HepG2 (cell line): ENCODE results near the gene SAPCD1. TPM values are rescaled to one million over a fixed set of nuclear protein-coding genes. Genes with fewer than 3 reads are reported as not detected.

Source experiments
- GATA4 ChIP-seq: sonication (generic); IDR thresholded peaks from 2 replicates; pipeline ENCODE4 v1.6.1; 2016; ENCODE audit warnings: antibody characterized with exemption, low read depth, borderline replicate concordance
- HIVEP1 ChIP-seq: sonication (generic); formaldehyde crosslinking; IDR thresholded peaks from 2 replicates; pipeline ENCODE4 v1.4.0; 2020; ENCODE audit warnings: mild to moderate bottlenecking, missing genetic modification reagents
- KDM4B ChIP-seq: sonication (generic); formaldehyde crosslinking; IDR thresholded peaks from 2 replicates; pipeline ENCODE4 v1.4.0; 2020; ENCODE audit warnings: missing genetic modification reagents
- LBX2 ChIP-seq: sonication (generic); formaldehyde crosslinking; IDR thresholded peaks from 2 replicates; pipeline ENCODE4 v1.5.0; 2020; ENCODE audit warnings: missing genetic modification reagents, mild to moderate bottlenecking, borderline replicate concordance
- MAF1 ChIP-seq: sonication (generic); formaldehyde crosslinking; IDR thresholded peaks from 2 replicates; pipeline ENCODE4 v1.5.0; 2020; ENCODE audit warnings: missing genetic modification reagents, borderline replicate concordance
- NONO ChIP-seq, 2 experiments: fragments of 450-650 bp in 1 of 2; sonication (generic) in 1 of 2; formaldehyde crosslinking in 1 of 2; IDR thresholded peaks in 1 of 2; conservative IDR thresholded peaks in 1 of 2; 2 replicates each; pipeline versions ENCODE4 v1.6.1 to v1.8.0; 2017 to 2022; ENCODE audit warnings: mild to moderate bottlenecking in 1 of 2, missing genetic modification reagents in 1 of 2, moderate library complexity in 1 of 2
- SOX13 ChIP-seq, 3 experiments: fragments of 450-650 bp in 1 of 3; sonication (generic) in 1 of 3; formaldehyde crosslinking in 1 of 3; IDR thresholded peaks in 2 of 3; conservative IDR thresholded peaks in 1 of 3; 2 replicates each; pipeline versions ENCODE4 v1.5.0 to v1.6.1; 2016 to 2020; ENCODE audit warnings: antibody characterized with exemption in 1 of 3, mild to moderate bottlenecking in 1 of 3, missing compliant biosample characterization in 1 of 3, missing genetic modification reagents in 1 of 3, moderate library complexity in 1 of 3
- ZNF335 ChIP-seq: sonication (generic); formaldehyde crosslinking; IDR thresholded peaks from 2 replicates; pipeline ENCODE4 v1.4.0; 2020; ENCODE audit warnings: missing genetic modification reagents
- ZNF414 ChIP-seq: sonication (generic); formaldehyde crosslinking; IDR thresholded peaks from 2 replicates; pipeline ENCODE4 v1.5.0; 2020; ENCODE audit warnings: missing genetic modification reagents
- ZNF451 ChIP-seq: sonication (generic); formaldehyde crosslinking; IDR thresholded peaks from 2 replicates; pipeline ENCODE4 v1.5.0; 2020; ENCODE audit warnings: mild to moderate bottlenecking, missing genetic modification reagents
- ZNF460 ChIP-seq: sonication (generic); formaldehyde crosslinking; IDR thresholded peaks from 2 replicates; pipeline ENCODE4 v1.5.1; 2020; ENCODE audit warnings: missing genetic modification reagents, mild to moderate bottlenecking, borderline replicate concordance
- ZNF530 ChIP-seq: sonication (generic); formaldehyde crosslinking; IDR thresholded peaks from 2 replicates; pipeline ENCODE4 v1.5.0; 2020; ENCODE audit warnings: low read depth, mild to moderate bottlenecking, missing genetic modification reagents
- ZNF605 ChIP-seq: sonication (generic); formaldehyde crosslinking; IDR thresholded peaks from 2 replicates; pipeline ENCODE4 v1.8.0; 2022; ENCODE audit warnings: mild to moderate bottlenecking, missing genetic modification reagents
- ZNF724P ChIP-seq: sonication (generic); formaldehyde crosslinking; IDR thresholded peaks from 2 replicates; pipeline ENCODE4 v1.8.0; 2022; ENCODE audit warnings: missing genetic modification reagents, borderline replicate concordance
- polyA plus RNA-seq, 8 experiments: library from polyadenylated mRNA; depleted of rRNA in 3 of 8; stranded (reverse) in 7 of 8; unstranded in 1 of 8; fragments of >200 nt; fragmentation: Illumina TruSeq in 4 of 8; extraction: Trizol in 4 of 8; gene quantifications; 2 replicates each; pipeline versions ENCODE4 v1.2.1 to v1.2.3, GENCODE V29; 2011 to 2016; ENCODE audit warnings: low read depth in 4 of 8, missing spikeins in 1 of 8, mixed read lengths in 1 of 8; ENCODE audit not compliant: insufficient read depth in 1 of 8
- total RNA-seq, 5 experiments: library from RNA; depleted of rRNA; stranded (reverse); fragments of >200 nt; fragmentation: Illumina TruSeq; extraction: Trizol; gene quantifications; 2 replicates each; pipeline ENCODE4 v1.2.3, GENCODE V29; 2016; ENCODE audit warnings: low read depth in 1 of 5
- TF ChIP-seq, protein P1 (sequence below): sonication (generic); formaldehyde crosslinking; IDR thresholded peaks from 2 replicates; pipeline ENCODE4 v1.5.0; 2020; ENCODE audit warnings: mild to moderate bottlenecking, missing genetic modification reagents, moderate library complexity
- TF ChIP-seq, protein P2 (sequence below): sonication (generic); formaldehyde crosslinking; IDR thresholded peaks from 2 replicates; pipeline ENCODE4 v1.4.0; 2020; ENCODE audit warnings: mild to moderate bottlenecking, missing genetic modification reagents

SAPCD1 gene
- total and polyA plus RNA-seq, 2 of the 13 experiments (the other 11 are each of a cell fraction or from before 2014, with no cell fraction given) = 2.5 to 3.9 TPM

- no peak for TF ChIP-seq NONO (IDR thresholded peaks at IDR 0.05)
- TF ChIP-seq NONO (CRISPR knock-in tag; conservative IDR thresholded peaks at IDR 0.05) = 0 out of 2 replicates have a peak, but pooled peaks have one; percentile 23
- no peak for TF ChIP-seq SOX13 (IDR thresholded peaks at IDR 0.05)
- peak in 1 of 2 experiments; percentile 25; a peak in 1 of 4 replicates for TF ChIP-seq SOX13 (CRISPR knock-in tag; conservative IDR thresholded peaks at IDR 0.05 in 1 of 2, IDR thresholded peaks at IDR 0.05 in 1 of 2)
- no peak for TF ChIP-seq ZNF414 (CRISPR knock-in tag)
- no peak for TF ChIP-seq ZNF460 (CRISPR knock-in tag)
- TF ChIP-seq, protein P1, sequence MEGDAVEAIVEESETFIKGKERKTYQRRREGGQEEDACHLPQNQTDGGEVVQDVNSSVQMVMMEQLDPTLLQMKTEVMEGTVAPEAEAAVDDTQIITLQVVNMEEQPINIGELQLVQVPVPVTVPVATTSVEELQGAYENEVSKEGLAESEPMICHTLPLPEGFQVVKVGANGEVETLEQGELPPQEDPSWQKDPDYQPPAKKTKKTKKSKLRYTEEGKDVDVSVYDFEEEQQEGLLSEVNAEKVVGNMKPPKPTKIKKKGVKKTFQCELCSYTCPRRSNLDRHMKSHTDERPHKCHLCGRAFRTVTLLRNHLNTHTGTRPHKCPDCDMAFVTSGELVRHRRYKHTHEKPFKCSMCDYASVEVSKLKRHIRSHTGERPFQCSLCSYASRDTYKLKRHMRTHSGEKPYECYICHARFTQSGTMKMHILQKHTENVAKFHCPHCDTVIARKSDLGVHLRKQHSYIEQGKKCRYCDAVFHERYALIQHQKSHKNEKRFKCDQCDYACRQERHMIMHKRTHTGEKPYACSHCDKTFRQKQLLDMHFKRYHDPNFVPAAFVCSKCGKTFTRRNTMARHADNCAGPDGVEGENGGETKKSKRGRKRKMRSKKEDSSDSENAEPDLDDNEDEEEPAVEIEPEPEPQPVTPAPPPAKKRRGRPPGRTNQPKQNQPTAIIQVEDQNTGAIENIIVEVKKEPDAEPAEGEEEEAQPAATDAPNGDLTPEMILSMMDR = peak; percentile 45
- TF ChIP-seq ZNF451 = peak; percentile 37; the same call in 1 of the 2 replicates
- peak; percentile 90; the same call in 1 of the 2 replicates for TF ChIP-seq LBX2 (CRISPR knock-in tag)
- TF ChIP-seq MAF1 (CRISPR knock-in tag) = no peak
- no peak for TF ChIP-seq KDM4B (CRISPR knock-in tag)
- TF ChIP-seq, protein P2, sequence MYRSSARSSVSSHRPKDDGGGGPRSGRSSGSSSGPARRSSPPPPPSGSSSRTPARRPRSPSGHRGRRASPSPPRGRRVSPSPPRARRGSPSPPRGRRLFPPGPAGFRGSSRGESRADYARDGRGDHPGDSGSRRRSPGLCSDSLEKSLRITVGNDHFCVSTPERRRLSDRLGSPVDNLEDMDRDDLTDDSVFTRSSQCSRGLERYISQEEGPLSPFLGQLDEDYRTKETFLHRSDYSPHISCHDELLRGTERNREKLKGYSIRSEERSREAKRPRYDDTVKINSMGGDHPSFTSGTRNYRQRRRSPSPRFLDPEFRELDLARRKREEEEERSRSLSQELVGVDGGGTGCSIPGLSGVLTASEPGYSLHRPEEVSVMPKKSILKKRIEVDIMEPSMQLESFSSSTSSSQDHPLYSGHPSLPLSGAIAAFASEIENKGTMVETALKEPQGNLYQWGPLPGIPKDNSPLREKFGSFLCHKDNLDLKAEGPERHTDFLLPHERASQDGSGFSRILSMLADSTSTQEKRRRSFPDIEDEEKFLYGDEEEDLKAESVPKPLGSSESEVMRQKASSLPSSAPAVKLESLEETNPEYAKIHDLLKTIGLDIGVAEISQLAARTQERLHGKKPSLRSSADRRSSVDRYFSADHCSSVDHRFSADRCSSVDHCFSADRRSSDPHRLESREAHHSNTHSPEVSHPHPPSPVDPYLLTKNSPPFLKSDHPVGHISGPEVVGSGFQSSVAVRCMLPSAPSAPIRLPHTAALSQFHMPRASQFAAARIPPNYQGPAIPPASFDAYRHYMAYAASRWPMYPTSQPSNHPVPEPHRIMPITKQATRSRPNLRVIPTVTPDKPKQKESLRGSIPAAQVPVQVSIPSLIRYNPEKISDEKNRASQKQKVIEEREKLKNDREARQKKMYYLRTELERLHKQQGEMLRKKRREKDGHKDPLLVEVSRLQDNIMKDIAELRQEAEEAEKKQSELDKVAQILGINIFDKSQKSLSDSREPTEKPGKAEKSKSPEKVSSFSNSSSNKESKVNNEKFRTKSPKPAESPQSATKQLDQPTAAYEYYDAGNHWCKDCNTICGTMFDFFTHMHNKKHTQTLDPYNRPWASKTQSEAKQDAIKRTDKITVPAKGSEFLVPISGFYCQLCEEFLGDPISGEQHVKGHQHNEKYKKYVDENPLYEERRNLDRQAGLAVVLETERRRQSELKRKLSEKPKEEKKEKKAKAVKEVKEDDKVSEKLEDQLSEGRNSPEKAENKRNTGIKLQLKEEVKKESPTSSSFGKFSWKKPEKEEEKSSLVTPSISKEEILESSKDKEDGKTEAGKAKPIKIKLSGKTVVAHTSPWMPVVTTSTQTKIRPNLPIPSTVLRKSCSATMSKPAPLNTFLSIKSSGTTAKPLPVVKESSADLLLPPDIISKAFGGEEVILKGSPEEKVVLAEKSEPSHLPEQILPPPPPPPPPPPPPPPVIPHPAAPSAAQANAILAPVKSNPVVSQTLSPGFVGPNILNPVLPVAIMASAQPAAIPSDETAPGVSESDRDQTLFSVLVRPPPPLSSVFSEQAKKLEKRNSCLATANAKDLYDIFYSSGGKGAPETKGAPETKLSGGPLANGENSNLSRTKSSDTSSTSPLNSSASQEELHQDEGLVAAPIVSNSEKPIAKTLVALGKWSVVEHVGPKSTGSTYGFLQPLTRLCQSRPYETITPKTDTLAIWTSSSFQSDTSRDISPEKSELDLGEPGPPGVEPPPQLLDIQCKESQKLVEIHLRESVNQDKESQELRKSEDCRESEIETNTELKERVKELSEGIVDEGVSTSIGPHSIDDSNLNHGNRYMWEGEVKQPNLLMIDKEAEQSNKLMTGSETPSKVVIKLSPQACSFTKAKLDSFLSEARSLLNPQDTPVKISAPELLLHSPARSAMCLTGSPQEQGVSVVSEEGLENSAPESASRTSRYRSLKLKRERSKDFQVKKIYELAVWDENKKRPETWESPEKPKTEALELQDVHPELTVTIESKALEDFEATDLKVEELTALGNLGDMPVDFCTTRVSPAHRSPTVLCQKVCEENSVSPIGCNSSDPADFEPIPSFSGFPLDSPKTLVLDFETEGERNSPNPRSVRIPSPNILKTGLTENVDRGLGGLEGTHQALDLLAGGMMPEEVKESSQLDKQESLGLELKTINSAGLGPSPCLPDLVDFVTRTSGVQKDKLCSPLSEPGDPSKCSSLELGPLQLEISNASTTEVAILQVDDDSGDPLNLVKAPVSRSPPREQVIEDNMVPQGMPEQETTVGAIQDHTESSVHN (CRISPR knock-in tag) = peak; percentile 70; the same call in 1 of the 2 replicates
- peak; percentile 77 for TF ChIP-seq ZNF335
- TF ChIP-seq GATA4 = peak; percentile 74; the same call in 1 of the 2 replicates
- TF ChIP-seq ZNF530 = no peak
- peak; percentile 92 for TF ChIP-seq HIVEP1 (CRISPR knock-in tag)
- peak; percentile 84 for TF ChIP-seq ZNF605
- 0 out of 2 replicates have a peak, but pooled peaks have one; percentile 15 for TF ChIP-seq ZNF724P (CRISPR knock-in tag)
These were observed 3.7 kb downstream of the SAPCD1 start (continued) for GRCh38 chr6:31765910-31766794.
